ENCODE data around the gene CACNA1C. TPM values are rescaled to one million over a fixed set of nuclear protein-coding genes. Genes with fewer than 3 reads are reported as not detected.

CACNA1C gene
- total RNA-seq, 1 experiment from 2014 or later = 0.35 TPM

Other genes starting within 250 kb of the CACNA1C start
- gene LRTM2, start 232.4 kb upstream of the CACNA1C start, total RNA-seq (2014; rRNA removed; shearing (Covaris generic)) = 0.42 TPM in 1 of 2 replicates, not detected in the other
- gene CACNA2D4, start 134.3 kb upstream of the CACNA1C start, total RNA-seq (2014; rRNA removed; shearing (Covaris generic)) = 0.03 and 0.22 TPM in 2 replicates
- 18.5 and 19.8 TPM in 2 replicates for gene DCP1B, start 48.5 kb upstream of the CACNA1C start, total RNA-seq (2014; rRNA removed; shearing (Covaris generic))

Data from H7 (cell line).